H1 (cell line): ENCODE results near the gene GOLGA1. TPM values are rescaled to one million over a fixed set of nuclear protein-coding genes. Genes with fewer than 3 reads are reported as not detected.

ENCODE experiments used
- BRCA1 ChIP-seq: IDR thresholded peaks from 2 replicates; pipeline ENCODE4 v1.6.1; 2012; ENCODE audit warnings: low read depth, low read length, improper control_type of control experiment
- CREB1 ChIP-seq: IDR thresholded peaks from 2 replicates; pipeline ENCODE4 v1.6.1; 2012; ENCODE audit warnings: inconsistent platforms
- CTCF ChIP-seq, 3 experiments: IDR thresholded peaks; 1 replicate in 2 of 3; 2 replicates in 1 of 3; pipeline versions ENCODE4 v1.5.1 to v1.6.1; 2011; ENCODE audit warnings: low read length in 3 of 3, mild to moderate bottlenecking in 3 of 3, inconsistent platforms in 2 of 3, low read depth in 1 of 3, moderate library complexity in 1 of 3; ENCODE audit not compliant: insufficient read depth in 1 of 3; ENCODE audit errors: control extremely low read depth in 1 of 3
- EGR1 ChIP-seq: IDR thresholded peaks from 2 replicates; pipeline ENCODE4 v1.6.1; 2011; ENCODE audit warnings: low read depth, low read length, borderline replicate concordance
- HDAC2 ChIP-seq, 2 experiments: fragments of 300-600 bp in 1 of 2; sonication (generic) in 1 of 2; IDR thresholded peaks; 2 replicates each; pipeline ENCODE4 v1.6.1; 2011 to 2012; ENCODE audit warnings: low read depth in 2 of 2, low read length in 2 of 2, mild to moderate bottlenecking in 2 of 2, moderate library complexity in 2 of 2, borderline replicate concordance in 1 of 2, inconsistent platforms in 1 of 2
- JUND ChIP-seq: IDR thresholded peaks from 2 replicates; pipeline ENCODE4 v1.6.1; 2011; ENCODE audit warnings: mild to moderate bottlenecking, improper control_type of control experiment, low read length
- KDM4A ChIP-seq: IDR thresholded peaks from one replicate; pipeline ENCODE4 v1.7.1; 2012; ENCODE audit warnings: low read depth, mild to moderate bottlenecking, moderate library complexity, low read length, inconsistent platforms; ENCODE audit not compliant: severe bottlenecking
- MAX ChIP-seq: IDR thresholded peaks from 2 replicates; pipeline ENCODE4 v1.6.1; 2012; ENCODE audit warnings: inconsistent platforms
- POLR2A ChIP-seq, 2 experiments: IDR thresholded peaks; 1 replicate in 1 of 2; 2 replicates in 1 of 2; pipeline ENCODE4 v1.6.1; 2011; ENCODE audit warnings: low read depth in 2 of 2, low read length in 2 of 2, mild to moderate bottlenecking in 2 of 2; ENCODE audit errors: control extremely low read depth in 1 of 2
- SIN3A ChIP-seq, 2 experiments: IDR thresholded peaks in 1 of 2; conservative IDR thresholded peaks in 1 of 2; 2 replicates each; pipeline ENCODE4 v1.6.1; 2011 to 2012; ENCODE audit warnings: low read length in 2 of 2, improper control_type of control experiment in 1 of 2, low read depth in 1 of 2, mild to moderate bottlenecking in 1 of 2
- SRF ChIP-seq: IDR thresholded peaks from 2 replicates; pipeline ENCODE4 v1.6.1; 2011; ENCODE audit warnings: mild to moderate bottlenecking, low read depth, low read length, moderate library complexity
- SUZ12 ChIP-seq: fragments of 200-600 bp; sonication (generic); IDR thresholded peaks from 2 replicates; pipeline ENCODE4 v1.6.1; 2012; ENCODE audit warnings: mild to moderate bottlenecking, inconsistent platforms, low read length, moderate library complexity, mixed read lengths
- TAF7 ChIP-seq: optimal IDR thresholded peaks from 2 replicates; pipeline ENCODE3; 2011; ENCODE audit warnings: low read depth, mild to moderate bottlenecking, inconsistent platforms, low read length, moderate library complexity, borderline replicate concordance
- TBP ChIP-seq: IDR thresholded peaks from 2 replicates; pipeline ENCODE4 v1.6.1; 2011; ENCODE audit warnings: low read depth, low read length, improper control_type of control experiment
- TCF12 ChIP-seq: IDR thresholded peaks from 2 replicates; pipeline ENCODE4 v1.6.1; 2011; ENCODE audit warnings: low read depth, mild to moderate bottlenecking, low read length
- USF2 ChIP-seq: IDR thresholded peaks from 2 replicates; pipeline ENCODE4 v1.6.1; 2011; ENCODE audit warnings: low read length, improper control_type of control experiment
- polyA plus RNA-seq, 7 experiments: library from polyadenylated mRNA; depleted of rRNA in 3 of 7; stranded (reverse) in 5 of 7; unstranded in 2 of 7; fragments of >200 nt in 5 of 7; fragments of 200-250 nt in 2 of 7; gene quantifications; 1 replicate in 5 of 7; 2 replicates in 1 of 7; 4 replicates in 1 of 7; pipeline versions ENCODE4 v1.2.1 to v1.2.3, GENCODE V29; 2011 to 2013; ENCODE audit warnings: missing spikeins in 2 of 7, mixed read lengths in 2 of 7
- total RNA-seq: library from RNA; stranded (reverse); fragmentation: NEBNext Ultra II Directional; extraction: Animal tissue kit (Norgen Biotek cat#: 25700); gene quantifications from 2 replicates; pipeline ENCODE4 v1.2.1, GENCODE V29; 2021

The GOLGA1 gene
- total and polyA plus RNA-seq, 2 of the 8 experiments (the other 6 are each of a cell fraction or from before 2014, with no cell fraction given) = 4.8 to 6.5 TPM

GRCh38 chr9:124852829-124853531 is 87.9 kb downstream of the GOLGA1 start, which contains the start of gene WDR38 (continued):
- TF ChIP-seq TCF12 (no peak), SIN3A (conservative IDR thresholded peaks at IDR 0.05 in 1 of 2, IDR thresholded peaks at IDR 0.05 in 1 of 2; ENCODE audit: low read depth in 1 of 2, low read length in 2 of 2) (peak in 1 of 2 experiments; percentile 84; a peak in 1 of 4 replicates), CREB1 (peak; percentile 39; the same call in 1 of the 2 replicates), USF2 (no peak), SUZ12 (no peak), KDM4A (peak; percentile 73), TBP (peak; percentile 35; the same call in 1 of the 2 replicates), MAX (peak; percentile 87), SRF (no peak), EGR1 (no peak), BRCA1 (no peak), POLR2A (IDR thresholded peaks at IDR 0.05; ENCODE audit: control extremely low read depth in 1 of 2, low read depth in 2 of 2, low read length in 2 of 2) (no peak), CTCF (IDR thresholded peaks at IDR 0.05; ENCODE audit: control extremely low read depth in 1 of 3, insufficient read depth in 1 of 3, low read depth in 1 of 3, low read length in 3 of 3) (peak in 2 of 3 experiments; percentile 73 to 91; a peak in 3 of 4 replicates), HDAC2 (IDR thresholded peaks at IDR 0.05; ENCODE audit: borderline replicate concordance in 1 of 2, low read depth in 2 of 2, low read length in 2 of 2) (peak; percentile 7 to 87; a peak in 1 of 4 replicates), TAF7 (peak; percentile 20), JUND (0 out of 2 replicates have a peak, but pooled peaks have one; percentile 7)
